Thyroid gland (tissue), 4 donors: ENCODE measurements around the gene DDX3Y. TPM values are rescaled to one million over a fixed set of nuclear protein-coding genes. Genes with fewer than 3 reads are reported as not detected.

ENCODE experiments used
- DNase-seq, 2 donors: peaks; one replicate each; pipeline ENCODE4 v3.0.0-alpha.2; 2019
- H3K27ac ChIP-seq, 3 donors: fragments of 200-600 bp; sonication (generic); 1 replicate in 2 of 3; 2 replicates in 1 of 3; pipeline ENCODE4 v1.5.1; 2016 to 2019; ENCODE audit warnings: mild to moderate bottlenecking in 1 of 3, moderate library complexity in 1 of 3
- H3K27me3 ChIP-seq: fragments of 200-600 bp; sonication (generic); one replicate; pipeline ENCODE4 v1.5.1; 2019
- H3K36me3 ChIP-seq, 2 donors: fragments of 200-600 bp; sonication (generic); one replicate each; pipeline ENCODE4 v1.5.1; 2016 to 2019
- H3K4me1 ChIP-seq, 2 donors: fragments of 200-600 bp; sonication (generic); one replicate each; pipeline ENCODE4 v1.5.1; 2017 to 2019
- H3K4me3 ChIP-seq, 3 donors: fragments of 200-600 bp; sonication (generic); replicated peaks in 1 of 3; 1 replicate in 2 of 3; 2 replicates in 1 of 3; pipeline ENCODE4 v1.5.1; 2016; ENCODE audit warnings: mild to moderate bottlenecking in 1 of 3
- H3K9me3 ChIP-seq: fragments of 200-600 bp; sonication (generic); one replicate; pipeline ENCODE4 v1.5.1; 2017
- POLR2A ChIP-seq, 2 donors: fragments of 450-650 bp; IDR thresholded peaks; one replicate each; pipeline ENCODE4 v1.6.1; 2017; ENCODE audit warnings: antibody characterized with exemption in 2 of 2, mild to moderate bottlenecking in 2 of 2, moderate library complexity in 1 of 2
- WGBS, 2 donors: methylation state at CpG; one replicate each; pipeline ENCODE4 v1.1.5; 2017; 5-methylcytosine and 5-hydroxymethylcytosine counted together
- intact Hi-C: fragments of 100-400 bp; cut with DNase I; formaldehyde crosslinking; loops from one replicate; pipeline ENCODE4 v1.15.1; 2023
- total RNA-seq, 4 donors: library from RNA; depleted of rRNA; stranded (reverse); fragments of >200 nt; gene quantifications; one replicate each; pipeline ENCODE4 v1.2.3, GENCODE V29; 2016
- TF ChIP-seq, protein P1 (sequence below), 6 experiments: fragments of 200-600 bp in 3 of 6; fragments of 450-650 bp in 3 of 6; sonication (generic) in 3 of 6; IDR thresholded peaks; one replicate each; pipeline ENCODE4 v1.5.1; 2016 to 2019; ENCODE audit warnings: antibody characterized with exemption in 6 of 6, mild to moderate bottlenecking in 2 of 6, inconsistent platforms in 1 of 6, moderate library complexity in 1 of 6

DDX3Y gene
- total RNA-seq, result 100 to 1,000 TPM in 1 of 4 donors, 10 to 100 TPM in 1, 1 to 10 TPM in 1, under 1 TPM in 1; 0.22 to 130 (median 36.3) TPM

DNA sequence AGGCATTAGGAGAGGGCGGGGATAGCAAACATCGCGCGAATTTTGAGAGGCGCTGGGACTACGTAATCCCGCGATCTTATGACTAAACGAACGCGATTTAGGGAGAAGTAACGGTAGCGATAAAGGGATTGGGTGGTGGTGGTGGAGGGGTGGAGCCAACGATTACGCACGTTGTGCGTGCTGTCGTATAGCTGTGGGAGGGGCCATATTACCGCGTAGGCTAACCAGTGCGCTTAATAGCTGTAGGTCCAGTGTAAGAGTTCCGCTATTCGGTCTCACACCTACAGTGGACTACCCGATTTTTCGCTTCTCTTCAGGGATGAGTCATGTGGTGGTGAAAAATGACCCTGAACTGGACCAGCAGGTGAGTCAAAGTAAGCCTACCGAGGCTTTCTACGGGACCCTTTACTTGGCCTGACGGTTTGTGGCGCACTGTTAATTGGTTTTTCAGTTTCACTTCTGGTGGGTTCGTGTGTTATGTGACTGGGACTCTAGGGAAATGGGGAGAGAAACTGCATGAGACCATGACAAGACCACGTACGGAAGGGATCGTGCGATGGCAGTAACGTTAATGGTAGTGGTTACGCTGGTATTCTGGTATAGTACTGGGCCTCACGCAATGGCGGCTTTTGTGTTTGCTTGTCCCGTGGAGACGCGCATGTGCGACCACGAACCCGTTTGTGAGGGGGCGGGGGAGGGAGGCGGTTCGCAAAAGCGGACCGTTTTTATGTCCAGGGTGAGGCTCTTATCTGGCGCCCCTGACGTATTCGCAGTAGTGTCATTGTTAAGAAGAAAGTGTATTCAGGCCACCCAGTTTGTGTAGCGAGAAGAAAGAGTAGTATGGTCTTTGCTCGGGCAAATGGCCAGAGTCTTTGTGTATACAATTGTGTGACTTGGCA, at the start of gene DDX3Y:
Gene DDX3Y, plus strand, starts transcription at position 251 of the 899 bp plus-strand sequence. Its CDS starts 69 bp downstream, at position 320.
- Histone ChIP-seq H3K36me3 (no peaks in the 10 kb centered on the region), H3K27ac (peak within 1 kb of the TSS in 1 of 3 donors; percentile 99), H3K9me3 (no peaks in the 10 kb centered on the region), H3K27me3 (no peaks in the 10 kb centered on the region), H3K4me3 (peak within 1 kb of the TSS in 2 of 3 donors; percentile 39 to 83), H3K4me1 (no peaks in the 10 kb centered on the region)
- intact Hi-C loops, result no loop called here
- peak; percentile 84 to 85 for DNase-seq
- 0 to 1% methylated on average over 30 to 49 of the region's 54 CpGs for WGBS, 2 donors
- TF ChIP-seq POLR2A (IDR thresholded peaks at IDR 0.05), result no peak
- TF ChIP-seq, protein P1, sequence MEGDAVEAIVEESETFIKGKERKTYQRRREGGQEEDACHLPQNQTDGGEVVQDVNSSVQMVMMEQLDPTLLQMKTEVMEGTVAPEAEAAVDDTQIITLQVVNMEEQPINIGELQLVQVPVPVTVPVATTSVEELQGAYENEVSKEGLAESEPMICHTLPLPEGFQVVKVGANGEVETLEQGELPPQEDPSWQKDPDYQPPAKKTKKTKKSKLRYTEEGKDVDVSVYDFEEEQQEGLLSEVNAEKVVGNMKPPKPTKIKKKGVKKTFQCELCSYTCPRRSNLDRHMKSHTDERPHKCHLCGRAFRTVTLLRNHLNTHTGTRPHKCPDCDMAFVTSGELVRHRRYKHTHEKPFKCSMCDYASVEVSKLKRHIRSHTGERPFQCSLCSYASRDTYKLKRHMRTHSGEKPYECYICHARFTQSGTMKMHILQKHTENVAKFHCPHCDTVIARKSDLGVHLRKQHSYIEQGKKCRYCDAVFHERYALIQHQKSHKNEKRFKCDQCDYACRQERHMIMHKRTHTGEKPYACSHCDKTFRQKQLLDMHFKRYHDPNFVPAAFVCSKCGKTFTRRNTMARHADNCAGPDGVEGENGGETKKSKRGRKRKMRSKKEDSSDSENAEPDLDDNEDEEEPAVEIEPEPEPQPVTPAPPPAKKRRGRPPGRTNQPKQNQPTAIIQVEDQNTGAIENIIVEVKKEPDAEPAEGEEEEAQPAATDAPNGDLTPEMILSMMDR (IDR thresholded peaks at IDR 0.05), result no peak

DNA sequence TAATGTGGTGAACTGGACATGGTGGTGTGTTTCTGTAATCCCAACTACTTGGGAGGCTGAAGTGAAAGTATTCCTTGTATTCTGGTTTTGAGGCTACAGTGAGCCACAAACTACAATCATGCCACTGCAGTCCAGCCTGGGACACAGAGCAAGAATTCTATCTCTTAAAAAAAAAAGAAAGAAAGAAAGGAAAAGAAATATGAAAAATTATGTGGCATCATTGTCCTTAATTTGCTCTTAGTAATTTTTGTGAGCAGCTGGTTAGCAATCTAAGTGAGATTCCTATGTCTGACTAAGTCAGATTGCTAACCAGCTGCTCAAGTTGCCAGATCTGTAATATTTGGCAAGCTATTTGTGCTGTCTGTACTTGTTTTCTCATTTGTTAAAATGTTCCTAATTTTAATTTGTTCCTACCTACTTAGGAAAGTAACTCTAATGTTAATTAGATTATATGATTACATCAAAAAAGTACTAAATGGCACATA, 48.8 kb upstream of the DDX3Y start:
- Histone ChIP-seq H3K4me1 (no peaks in the 10 kb centered on the region), H3K27me3 (no peaks in the 10 kb centered on the region), H3K4me3 (no peak overlapping the region), H3K9me3 (no peaks in the 10 kb centered on the region), H3K36me3 (no peaks in the 10 kb centered on the region), H3K27ac (no peak overlapping the region)
- no peak for DNase-seq
- intact Hi-C loops, result no loop called here
- no peak for TF ChIP-seq POLR2A (IDR thresholded peaks at IDR 0.05)

DNA sequence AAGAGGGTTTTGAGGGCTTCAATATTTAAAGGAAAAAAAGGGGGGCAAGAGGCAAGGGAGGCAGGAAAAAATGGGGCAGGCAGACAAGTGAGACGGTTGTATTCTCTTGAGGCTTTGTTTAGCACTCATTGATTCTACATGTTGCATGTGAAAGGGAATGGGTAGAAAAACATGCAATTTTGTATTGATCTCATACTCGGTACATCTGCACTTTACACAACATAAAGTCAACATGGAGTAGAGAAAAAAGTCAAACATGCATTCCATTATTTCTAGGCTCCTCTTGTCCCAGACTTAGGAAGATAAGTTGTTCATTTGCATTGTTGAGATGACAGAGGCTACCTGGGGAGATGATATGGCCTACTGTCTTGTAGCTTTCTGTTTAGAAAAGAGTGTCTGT, 36.7 kb upstream of the DDX3Y start:
- Histone ChIP-seq H3K27me3 (no peaks in the 10 kb centered on the region), H3K9me3 (no peaks in the 10 kb centered on the region), H3K27ac (no peak overlapping the region), H3K4me3 (no peak overlapping the region), H3K4me1 (no peaks in the 10 kb centered on the region), H3K36me3 (no peaks in the 10 kb centered on the region)
- DNase-seq, result no peak
- intact Hi-C loops, result no loop called here
- WGBS, 2 donors, result 75 to 82% methylated on average over 2 of the region's 2 CpGs
- TF ChIP-seq, protein P1 (IDR thresholded peaks at IDR 0.05), result no peak
- no peak for TF ChIP-seq POLR2A (IDR thresholded peaks at IDR 0.05)

DNA sequence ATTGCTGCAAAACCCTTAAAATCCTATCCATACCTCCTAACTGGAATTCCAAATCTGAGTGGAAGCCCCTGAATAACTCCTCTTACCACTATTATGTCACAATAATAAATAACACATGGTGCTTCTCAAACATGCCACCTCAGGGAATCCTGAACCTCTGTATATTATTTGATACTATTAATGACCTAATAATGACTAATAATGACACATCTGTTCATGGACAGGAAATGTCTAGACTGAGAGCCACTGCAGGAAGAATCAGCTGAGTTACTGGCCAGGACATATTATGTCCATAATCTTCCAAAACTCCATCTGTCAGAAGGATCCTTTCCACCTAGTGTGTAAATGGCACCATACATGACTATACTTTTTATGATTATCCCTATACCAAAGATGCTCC, 7.7 kb upstream of the DDX3Y start:
- Histone ChIP-seq H3K4me3 (no peak overlapping the region), H3K27me3 (no peaks in the 10 kb centered on the region), H3K9me3 (no peaks in the 10 kb centered on the region), H3K36me3 (no peaks in the 10 kb centered on the region), H3K4me1 (no peaks in the 10 kb centered on the region), H3K27ac (no peak overlapping the region)
- DNase-seq, result no peak
- no peak for TF ChIP-seq POLR2A (IDR thresholded peaks at IDR 0.05)
- intact Hi-C loops, result no loop called here

DNA sequence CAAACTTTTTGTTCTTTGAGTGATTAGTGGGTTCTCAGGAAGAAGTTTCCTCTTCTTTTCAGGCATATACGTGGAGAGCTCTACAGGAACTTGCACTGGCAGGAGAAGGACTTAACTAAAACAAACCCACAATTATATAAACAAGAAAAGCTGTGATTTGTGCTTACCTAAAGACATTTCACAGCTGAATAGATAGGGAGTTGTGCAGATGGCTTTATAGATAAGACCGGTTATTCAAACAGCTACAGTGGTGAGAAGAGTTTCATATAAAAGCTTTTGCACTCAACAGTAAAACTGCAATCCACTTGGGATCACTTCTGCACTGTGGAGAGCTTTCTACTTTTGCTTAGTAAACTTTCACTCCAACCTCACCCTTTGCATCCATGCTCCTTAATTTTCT, 6.1 kb upstream of the DDX3Y start:
- Histone ChIP-seq H3K27me3 (no peaks in the 10 kb centered on the region), H3K36me3 (no peaks in the 10 kb centered on the region), H3K9me3 (no peaks in the 10 kb centered on the region), H3K4me1 (no peaks in the 10 kb centered on the region), H3K27ac (no peak overlapping the region), H3K4me3 (no peak overlapping the region)
- WGBS, 2 donors, result 9 to 14% methylated on average over 2 of the region's 2 CpGs
- TF ChIP-seq, protein P1 (IDR thresholded peaks at IDR 0.05), result no peak
- no peak for TF ChIP-seq POLR2A (IDR thresholded peaks at IDR 0.05)
- intact Hi-C loops, result no loop called here
- DNase-seq, result no peak

DNA sequence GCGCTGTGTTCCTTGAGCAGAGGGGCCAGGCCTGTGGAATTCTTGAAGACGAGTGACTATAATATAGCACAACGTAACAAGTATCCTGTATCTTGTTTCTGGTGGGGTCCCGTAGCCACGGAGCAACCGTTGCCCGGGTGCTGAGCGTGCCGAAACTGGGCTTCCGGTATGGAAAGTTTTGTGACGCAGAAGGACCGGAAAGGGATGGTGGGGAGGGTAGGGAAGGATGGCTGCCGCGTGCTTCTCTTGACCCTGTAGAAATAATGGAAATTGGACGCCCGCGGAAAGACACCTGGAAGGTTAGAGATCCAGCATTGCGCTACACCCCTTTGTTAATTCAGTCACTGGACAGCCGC, 827 bp downstream of the DDX3Y start:
- Histone ChIP-seq H3K9me3 (no peaks in the 10 kb centered on the region), H3K36me3 (no peaks in the 10 kb centered on the region), H3K27ac (peak overlapping the region in 1 of 3 donors; percentile 99), H3K27me3 (no peaks in the 10 kb centered on the region), H3K4me1 (no peaks in the 10 kb centered on the region), H3K4me3 (peak overlapping the region in 2 of 3 donors; percentile 39 to 83)
- 1% methylated on average over 17 to 18 of the region's 19 CpGs for WGBS, 2 donors
- TF ChIP-seq, protein P1 (IDR thresholded peaks at IDR 0.05), result no peak
- no peak for TF ChIP-seq POLR2A (IDR thresholded peaks at IDR 0.05)
- intact Hi-C loops, result no loop called here
- peak; percentile 65 to 68 for DNase-seq
